NCI-H2029 (cell line): ENCODE measurements around the gene NEB.
"Not testable (repeated sequence)": the region's sequence is repeated elsewhere in the genome, so short reads cannot be mapped to it uniquely, and the experiment has no call there.

Source experiments
- DNase-seq: peaks from one replicate; lab custom pipeline; 2025; lab: John Stamatoyannopoulos, UW

Gene NEB

DNA sequence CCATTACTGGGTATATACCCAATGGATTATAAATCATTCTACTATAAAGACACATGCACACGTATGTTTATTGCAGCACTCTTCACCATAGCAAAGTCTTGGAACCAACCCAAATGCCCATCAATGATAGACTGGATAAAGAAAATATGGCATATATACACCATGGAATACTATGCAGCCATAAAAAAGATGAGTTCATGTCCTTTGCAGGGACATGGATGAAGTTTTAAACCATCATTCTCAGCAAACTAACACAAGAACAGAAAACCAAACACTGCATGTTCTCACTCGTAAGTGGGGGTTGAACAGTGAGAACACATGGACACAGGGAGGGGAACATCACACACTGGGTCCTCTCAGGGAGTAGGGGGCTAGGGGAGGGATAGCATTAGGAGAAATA lies 174.8 kb downstream of the NEB start:
- not testable (repeated sequence) for DNase-seq

- DNase-seq = not testable (repeated sequence)
Observed at GRCh38 chr2:151557883-151558282, 176.4 kb downstream of the NEB start.

DNA sequence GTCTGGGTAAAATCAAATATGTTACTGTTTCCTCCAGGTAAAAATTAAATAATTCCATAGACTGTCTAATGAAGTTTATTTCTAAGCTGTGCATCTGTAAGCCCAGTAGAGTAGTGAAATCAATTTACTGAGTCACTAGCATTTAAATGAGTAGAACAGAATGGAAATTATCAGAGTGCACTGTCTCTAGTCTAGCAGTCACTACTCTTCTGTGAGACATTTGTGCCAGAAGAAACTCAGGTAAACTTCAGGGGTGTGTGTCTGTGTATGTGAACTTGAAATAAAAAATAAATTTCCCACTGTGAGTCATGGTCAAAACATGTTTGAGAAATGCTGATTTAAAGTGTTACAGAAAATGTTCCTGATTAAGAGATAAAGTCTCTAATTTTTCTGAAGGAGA lies 178.2 kb downstream of the NEB start:
- no peak for DNase-seq

DNA sequence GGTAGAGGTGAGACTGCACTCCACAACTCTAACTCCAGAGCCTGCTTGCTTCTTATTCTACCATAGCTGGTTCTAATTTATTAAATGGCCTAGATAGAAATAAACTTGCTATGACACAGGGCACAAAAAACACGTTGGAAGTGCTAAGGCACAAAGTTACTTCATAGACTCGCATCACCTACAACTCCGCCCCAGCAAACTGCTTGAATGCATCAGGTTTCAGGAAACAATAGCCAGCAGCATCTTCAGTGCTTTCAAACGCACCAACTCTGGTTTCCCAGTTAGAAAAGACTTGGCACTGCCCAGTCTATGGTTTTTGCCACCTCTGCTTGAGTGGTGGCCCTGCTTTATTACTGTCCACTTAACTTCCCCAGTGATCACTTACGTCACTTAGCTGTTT lies 182.0 kb downstream of the NEB start:
- DNase-seq = no peak

DNA sequence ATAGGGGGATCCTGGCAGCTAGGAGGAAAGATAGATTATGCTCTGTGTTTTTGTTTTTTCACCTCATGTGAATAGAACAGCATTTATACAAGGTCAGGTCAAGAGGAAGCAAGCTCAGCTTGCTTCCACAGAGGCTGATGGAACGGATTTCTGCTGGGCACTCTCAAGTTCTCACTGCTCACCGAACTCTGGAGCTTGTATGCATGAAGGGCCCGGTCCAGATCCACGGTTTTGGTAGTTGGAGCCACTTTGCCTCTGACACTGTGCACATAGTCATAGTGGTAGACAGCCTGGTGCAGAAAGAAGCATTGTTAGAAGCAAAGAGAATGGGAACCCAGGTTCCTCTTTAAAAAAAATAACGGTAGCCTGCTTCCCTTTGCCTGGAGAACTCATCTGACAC lies 182.7 kb downstream of the NEB start:
- no peak for DNase-seq

- no peak for DNase-seq
Observed at GRCh38 chr2:151549191-151549590, 185.1 kb downstream of the NEB start.

GRCh38 chr2:151544449-151544848 lies 189.8 kb downstream of the NEB start:
- DNase-seq = no peak

- DNase-seq = no peak
Observed at GRCh38 chr2:151543876-151544275, 190.4 kb downstream of the NEB start.

- DNase-seq = no peak
Observed at GRCh38 chr2:151534001-151534400, 200.3 kb downstream of the NEB start.

GRCh38 chr2:151533127-151533526 lies 201.1 kb downstream of the NEB start:
- no peak for DNase-seq

DNA sequence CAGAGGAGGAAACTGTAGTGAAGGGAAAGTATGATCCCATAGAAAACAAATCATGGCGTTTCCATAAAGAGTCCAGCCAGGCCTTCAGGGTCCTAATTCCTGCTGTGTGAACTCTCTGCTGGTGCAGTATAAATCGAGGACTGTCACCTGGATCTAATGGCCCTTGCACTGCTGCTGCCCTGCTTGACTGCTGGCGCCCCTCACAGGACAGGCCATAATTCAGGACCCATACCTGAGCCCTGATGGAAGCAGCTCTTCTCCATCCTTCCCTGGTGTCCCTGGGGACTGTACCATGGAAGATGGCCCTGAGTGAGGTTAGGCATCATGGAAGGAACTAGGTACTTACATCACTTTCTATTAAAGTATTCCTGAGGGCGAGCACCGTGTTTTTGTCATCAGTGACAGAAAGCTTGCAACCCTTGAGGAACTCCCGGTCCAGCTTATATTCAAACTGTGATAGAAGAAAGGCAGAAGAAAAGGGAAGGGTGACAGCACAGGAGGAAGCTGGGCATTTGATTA lies 207.6 kb downstream of the NEB start:
- DNase-seq = no peak

- DNase-seq = no peak
Observed at GRCh38 chr2:151525821-151526373, 208.4 kb downstream of the NEB start.

DNA sequence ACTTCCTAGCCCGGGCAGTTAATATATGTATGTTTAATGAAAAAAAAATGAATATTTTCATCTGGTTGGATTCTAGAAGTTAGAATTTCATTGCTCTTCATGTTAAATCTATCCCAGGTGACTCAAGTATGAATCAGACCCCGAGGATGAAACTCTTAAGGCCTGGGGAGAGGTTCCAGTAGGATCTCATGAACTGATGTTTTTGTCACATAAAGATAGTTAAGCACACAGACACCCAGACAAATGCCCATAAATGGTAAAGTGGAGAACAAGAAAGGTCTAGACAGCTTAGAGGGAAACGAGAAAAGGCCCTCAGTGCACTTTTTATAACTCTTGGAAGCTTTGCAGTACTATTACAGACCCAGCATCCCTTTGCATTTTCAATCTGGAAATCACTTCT lies 210.4 kb downstream of the NEB start:
- DNase-seq = no peak

DNA sequence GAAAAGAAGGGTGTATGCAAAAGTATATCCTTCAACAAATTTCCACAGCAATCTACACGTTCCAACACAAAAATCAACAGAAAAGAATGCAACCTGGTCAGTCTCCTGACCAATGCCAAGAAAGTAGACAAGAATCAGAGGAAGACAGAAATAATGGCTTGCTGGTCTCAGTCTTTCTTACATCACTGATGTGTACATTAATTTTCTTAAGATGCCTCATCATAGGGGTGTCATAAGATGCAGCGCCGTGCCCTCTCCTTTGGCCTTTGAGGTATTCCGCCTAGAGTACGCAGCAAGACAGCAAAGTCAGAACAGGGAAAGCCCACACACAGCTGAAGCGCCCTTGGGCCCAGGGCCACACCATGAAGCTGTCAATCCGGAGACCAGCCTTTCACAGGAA lies 211.7 kb downstream of the NEB start:
- no peak for DNase-seq

GRCh38 chr2:151520976-151521375 lies 213.3 kb downstream of the NEB start:
- DNase-seq = no peak

GRCh38 chr2:151518802-151519201 lies 215.5 kb downstream of the NEB start:
- DNase-seq = no peak

- DNase-seq = no peak
Observed at GRCh38 chr2:151508519-151508918, 225.8 kb downstream of the NEB start.

DNA sequence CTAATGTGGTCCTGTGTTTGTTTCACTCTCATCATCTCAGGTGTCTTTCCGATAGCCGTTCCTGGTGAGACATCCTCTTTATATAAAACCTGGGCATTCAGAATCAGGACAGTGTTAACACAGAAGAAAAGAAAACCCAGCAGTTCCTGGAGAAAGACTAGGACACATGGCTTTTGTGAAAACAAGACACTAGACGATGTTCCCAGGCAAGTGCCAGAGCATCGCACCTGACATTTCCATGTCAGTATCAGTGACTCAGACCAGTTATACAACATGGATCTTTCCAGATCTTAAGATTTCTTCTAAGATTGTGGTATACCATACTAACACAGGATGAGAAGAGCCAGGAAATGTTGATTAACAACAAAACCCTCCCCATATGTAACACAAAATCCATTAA lies 228.1 kb downstream of the NEB start:
- DNase-seq = no peak

GRCh38 chr2:151498178-151498577 lies 236.1 kb downstream of the NEB start:
- DNase-seq = no peak

- DNase-seq = no peak
Observed at GRCh38 chr2:151491496-151491895, 242.8 kb downstream of the NEB start.

GRCh38 chr2:151490276-151490675 lies 244.0 kb downstream of the NEB start:
- no peak for DNase-seq

DNA sequence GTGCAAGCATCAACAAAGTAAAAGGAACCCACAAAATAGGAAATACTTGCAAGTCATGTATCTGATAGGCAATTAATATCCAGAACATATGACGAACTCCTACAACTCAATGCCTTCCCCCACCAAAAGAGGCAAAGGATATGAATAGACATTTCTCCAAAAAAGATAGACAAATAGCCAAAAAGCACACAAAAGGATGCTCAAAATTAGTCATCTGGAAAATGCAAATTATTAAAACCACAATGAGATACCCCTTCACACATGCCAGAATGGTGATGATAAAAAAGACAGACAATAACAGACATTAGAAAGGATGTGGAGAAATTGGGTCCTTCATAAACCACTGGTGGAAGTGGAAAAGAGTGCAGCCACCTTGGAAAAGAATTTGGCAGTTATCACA lies 248.2 kb downstream of the NEB start:
- DNase-seq = no peak

DNA sequence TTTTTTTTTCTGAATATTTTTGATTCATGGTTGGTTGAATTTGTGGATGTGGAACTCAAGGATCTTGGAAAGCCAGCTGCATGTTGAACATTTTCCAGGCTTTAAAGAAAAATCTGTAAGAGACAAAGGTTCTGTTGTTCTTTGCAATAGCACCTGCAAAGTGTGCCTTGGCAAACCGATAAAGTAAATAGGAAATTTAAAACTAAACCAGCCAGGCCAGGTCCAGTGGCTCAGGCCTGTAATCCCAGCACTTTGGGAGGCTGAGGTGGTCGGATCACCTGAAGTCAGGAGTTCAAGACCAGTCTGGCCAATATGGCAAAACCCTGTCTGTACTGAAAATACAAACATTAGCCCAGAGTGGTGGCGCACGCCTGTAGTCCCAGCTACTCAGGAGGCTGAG lies 250.2 kb downstream of the NEB start:
- no peak for DNase-seq

- no peak for DNase-seq
Observed at GRCh38 chr2:151483546-151483945, 250.7 kb downstream of the NEB start.
